GM18861 (cell line): Measurements from ENCODE around the gene TRIML1.

ENCODE experiments used
- ATAC-seq: cut with Tn5 transposase; IDR thresholded peaks from one replicate; pipeline ENCODE4 v1.9.1; 2021; ENCODE audit not compliant: unreplicated experiment

The TRIML1 gene

GRCh38 chr4:188139141-188139540 is at the start of gene TRIML1:
TRIML1 (plus strand) TSS chr4:188139441; CDS start chr4:188139559, 118 bp downstream.
- ATAC-seq = no peak

GRCh38 chr4:188092824-188093223 is 46.4 kb upstream of the TRIML1 start:
- ATAC-seq = no peak

- ATAC-seq = no peak
Observed at GRCh38 chr4:188106454-188106853, 32.8 kb upstream of the TRIML1 start.

- no peak for ATAC-seq
Observed at GRCh38 chr4:188107931-188108843, 31.1 kb upstream of the TRIML1 start.

GRCh38 chr4:188109157-188109755 is 30.0 kb upstream of the TRIML1 start, which contains the start of gene TRIML2:
TRIML2 (minus strand) TSS chr4:188109603; CDS start chr4:188105368, 4,235 bp downstream.
- ATAC-seq = no peak

- no peak for ATAC-seq
Observed at GRCh38 chr4:188110036-188110435, 29.2 kb upstream of the TRIML1 start.

GRCh38 chr4:188110741-188111471 is 28.3 kb upstream of the TRIML1 start:
- ATAC-seq = no peak

GRCh38 chr4:188111955-188112354 is 27.3 kb upstream of the TRIML1 start:
- no peak for ATAC-seq

GRCh38 chr4:188113156-188113555 is 26.1 kb upstream of the TRIML1 start:
- no peak for ATAC-seq

GRCh38 chr4:188117631-188118324 is 21.5 kb upstream of the TRIML1 start:
- ATAC-seq = no peak

- ATAC-seq = no peak
Observed at GRCh38 chr4:188121530-188121929, 17.7 kb upstream of the TRIML1 start.

GRCh38 chr4:188127214-188127874 is 11.9 kb upstream of the TRIML1 start:
- no peak for ATAC-seq

- ATAC-seq = no peak
Observed at GRCh38 chr4:188130355-188130754, 8.9 kb upstream of the TRIML1 start.

GRCh38 chr4:188132232-188132631 is 7.0 kb upstream of the TRIML1 start:
- no peak for ATAC-seq

- ATAC-seq = no peak
Observed at GRCh38 chr4:188138227-188138626, 1.0 kb upstream of the TRIML1 start.

- no peak for ATAC-seq
Observed at GRCh38 chr4:188139671-188140070, 430 bp downstream of the TRIML1 start.

GRCh38 chr4:188143731-188144130 is 4.5 kb downstream of the TRIML1 start:
- ATAC-seq = no peak

GRCh38 chr4:188145601-188146000 is 6.4 kb downstream of the TRIML1 start:
- no peak for ATAC-seq

GRCh38 chr4:188146618-188147017 is 7.4 kb downstream of the TRIML1 start:
- ATAC-seq = no peak

GRCh38 chr4:188147176-188147575 is 7.9 kb downstream of the TRIML1 start:
- ATAC-seq = no peak
